ENCODE results near the gene SMAD2.

SMAD2 gene

DNA sequence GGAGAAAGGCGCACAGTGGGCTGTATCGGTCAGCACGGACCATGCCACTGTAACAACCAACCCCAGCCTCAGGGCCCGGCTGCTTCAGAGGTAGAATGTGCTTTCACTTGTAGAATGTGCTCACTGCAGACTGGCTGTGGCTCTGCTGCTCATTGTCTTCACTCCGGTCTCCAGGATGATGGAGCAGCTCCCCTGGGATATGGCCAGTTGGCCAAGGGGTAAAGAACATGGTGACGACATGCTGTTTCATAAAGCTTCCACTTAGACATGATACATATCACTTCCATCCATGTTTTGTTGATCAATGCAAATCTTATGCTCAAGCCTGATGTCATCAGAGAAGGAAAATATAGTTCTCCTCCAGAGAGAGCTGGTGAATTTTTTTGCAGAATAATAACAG is 127.7 kb downstream of the SMAD2 start:
- no peak overlapping the region for H3K4me3 ChIP-seq (ENCODE audit: low read depth, low read length)
- TF ChIP-seq, protein P1, sequence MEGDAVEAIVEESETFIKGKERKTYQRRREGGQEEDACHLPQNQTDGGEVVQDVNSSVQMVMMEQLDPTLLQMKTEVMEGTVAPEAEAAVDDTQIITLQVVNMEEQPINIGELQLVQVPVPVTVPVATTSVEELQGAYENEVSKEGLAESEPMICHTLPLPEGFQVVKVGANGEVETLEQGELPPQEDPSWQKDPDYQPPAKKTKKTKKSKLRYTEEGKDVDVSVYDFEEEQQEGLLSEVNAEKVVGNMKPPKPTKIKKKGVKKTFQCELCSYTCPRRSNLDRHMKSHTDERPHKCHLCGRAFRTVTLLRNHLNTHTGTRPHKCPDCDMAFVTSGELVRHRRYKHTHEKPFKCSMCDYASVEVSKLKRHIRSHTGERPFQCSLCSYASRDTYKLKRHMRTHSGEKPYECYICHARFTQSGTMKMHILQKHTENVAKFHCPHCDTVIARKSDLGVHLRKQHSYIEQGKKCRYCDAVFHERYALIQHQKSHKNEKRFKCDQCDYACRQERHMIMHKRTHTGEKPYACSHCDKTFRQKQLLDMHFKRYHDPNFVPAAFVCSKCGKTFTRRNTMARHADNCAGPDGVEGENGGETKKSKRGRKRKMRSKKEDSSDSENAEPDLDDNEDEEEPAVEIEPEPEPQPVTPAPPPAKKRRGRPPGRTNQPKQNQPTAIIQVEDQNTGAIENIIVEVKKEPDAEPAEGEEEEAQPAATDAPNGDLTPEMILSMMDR (IDR thresholded peaks at IDR 0.05; ENCODE audit: low read depth, low read length) = no peak

DNA sequence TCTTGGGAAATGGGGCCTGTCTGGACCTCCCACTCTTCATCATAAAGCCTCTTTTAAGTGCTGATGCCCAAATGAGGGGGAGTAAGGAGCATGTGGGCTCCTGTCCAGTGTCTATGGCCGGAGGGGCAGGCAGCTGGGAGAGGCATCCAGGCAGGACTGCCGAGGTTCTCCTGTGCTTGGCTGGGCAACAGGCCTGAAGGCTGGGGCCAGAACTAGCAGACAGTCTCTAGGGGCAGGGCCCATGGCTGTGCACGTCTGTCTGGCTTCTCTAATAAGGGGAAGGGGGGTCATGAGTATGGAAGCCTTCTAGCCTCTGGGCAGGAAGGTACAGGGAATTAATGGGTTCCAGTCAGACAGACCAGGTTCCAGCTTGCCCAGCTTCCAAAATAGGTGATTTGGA is 128.6 kb downstream of the SMAD2 start:
- TF ChIP-seq, protein P1 (IDR thresholded peaks at IDR 0.05; ENCODE audit: low read depth, low read length) = no peak

DNA sequence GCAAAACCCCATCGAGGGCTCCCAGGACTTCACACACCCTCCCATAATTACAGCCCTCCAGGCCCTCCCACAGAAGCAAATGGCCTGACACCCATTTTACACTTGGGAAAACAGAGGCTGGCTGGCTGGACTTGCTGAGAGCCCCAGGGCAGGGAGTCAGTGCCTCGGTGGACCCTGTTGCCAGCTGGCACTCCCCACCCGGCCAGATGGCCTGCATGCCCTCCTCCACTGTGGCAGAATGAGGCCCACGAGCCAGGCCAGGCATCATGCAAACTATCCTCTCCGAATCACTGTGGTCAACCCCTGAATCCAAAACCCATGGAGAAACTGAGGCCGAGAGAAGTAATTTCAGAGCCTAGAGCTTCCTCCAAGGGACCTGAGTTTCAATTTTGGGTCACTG is 129.7 kb downstream of the SMAD2 start:
- TF ChIP-seq, protein P1 (IDR thresholded peaks at IDR 0.05; ENCODE audit: low read depth, low read length) = no peak

More for the DNA sequence above, 128.6 kb downstream of the SMAD2 start:
- H3K4me3 ChIP-seq (ENCODE audit: low read depth, low read length) = no peak overlapping the region

DNA sequence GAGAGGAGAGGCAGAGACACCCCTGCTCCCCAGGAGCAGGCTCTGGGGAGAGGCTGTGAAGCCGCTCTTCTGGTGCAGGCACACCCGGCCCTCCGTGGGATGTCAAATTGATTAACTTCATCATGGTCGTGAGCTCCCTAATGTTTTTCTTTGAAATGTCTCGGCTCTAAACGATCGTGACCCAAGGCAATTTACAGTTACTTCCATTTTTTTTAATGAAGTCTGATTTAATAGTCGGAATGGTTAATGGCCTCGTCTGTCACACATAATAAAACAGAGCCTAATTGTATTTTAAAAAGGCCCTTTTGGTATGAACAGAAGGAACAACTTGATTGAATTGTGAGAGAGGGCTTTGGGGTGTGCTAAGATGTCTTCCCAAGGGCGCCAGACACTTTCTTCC is 130.2 kb downstream of the SMAD2 start:
- no peak overlapping the region for H3K4me3 ChIP-seq (ENCODE audit: low read depth, low read length)
- TF ChIP-seq, protein P1 (IDR thresholded peaks at IDR 0.05; ENCODE audit: low read depth, low read length) = no peak

More for the DNA sequence above, 129.7 kb downstream of the SMAD2 start:
- H3K4me3 ChIP-seq (ENCODE audit: low read depth, low read length) = no peak overlapping the region

DNA sequence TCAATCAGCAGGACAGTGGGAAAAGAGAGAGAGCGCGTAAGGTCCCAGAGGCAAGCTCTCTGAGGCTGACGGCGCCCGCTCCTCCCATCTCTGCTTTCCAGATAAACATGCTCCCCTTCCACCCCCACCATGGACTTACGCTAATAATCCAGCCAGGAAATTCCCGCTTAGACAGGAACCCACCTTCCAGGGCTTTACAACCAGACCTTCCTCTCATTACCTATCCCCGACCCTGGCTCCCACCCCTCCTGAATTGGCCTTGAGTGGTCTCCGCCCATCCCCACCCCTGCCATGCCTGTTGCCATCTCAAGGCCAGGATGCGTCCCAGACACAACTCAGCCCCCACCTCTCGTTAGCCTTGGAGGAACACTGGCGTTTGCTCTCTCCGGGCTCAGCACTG is 131.1 kb downstream of the SMAD2 start:
- no peak overlapping the region for H3K4me3 ChIP-seq (ENCODE audit: low read depth, low read length)
- TF ChIP-seq, protein P1 (IDR thresholded peaks at IDR 0.05; ENCODE audit: low read depth, low read length) = no peak

DNA sequence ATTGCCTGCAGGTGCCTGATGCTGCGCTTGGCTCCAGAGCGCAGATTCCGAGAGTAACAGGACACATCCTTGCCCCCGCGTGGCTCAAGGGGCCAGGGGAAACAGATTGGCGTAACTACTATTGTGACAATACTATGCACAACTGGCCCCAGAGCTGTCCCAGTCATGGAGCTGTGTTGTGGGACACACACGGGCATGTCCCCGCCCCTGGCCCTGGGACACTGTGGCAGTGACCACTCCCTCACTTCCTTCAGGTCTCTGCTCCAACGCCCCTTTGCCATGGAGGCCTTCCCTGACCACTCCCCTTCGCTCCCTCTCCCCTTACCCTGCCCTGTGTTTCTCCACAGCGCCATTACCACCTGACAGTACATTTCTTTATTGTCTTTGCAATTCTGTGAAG is 132.1 kb downstream of the SMAD2 start:
- TF ChIP-seq, protein P1 (IDR thresholded peaks at IDR 0.05; ENCODE audit: low read depth, low read length) = no peak
- no peak overlapping the region for H3K4me3 ChIP-seq (ENCODE audit: low read depth, low read length)

DNA sequence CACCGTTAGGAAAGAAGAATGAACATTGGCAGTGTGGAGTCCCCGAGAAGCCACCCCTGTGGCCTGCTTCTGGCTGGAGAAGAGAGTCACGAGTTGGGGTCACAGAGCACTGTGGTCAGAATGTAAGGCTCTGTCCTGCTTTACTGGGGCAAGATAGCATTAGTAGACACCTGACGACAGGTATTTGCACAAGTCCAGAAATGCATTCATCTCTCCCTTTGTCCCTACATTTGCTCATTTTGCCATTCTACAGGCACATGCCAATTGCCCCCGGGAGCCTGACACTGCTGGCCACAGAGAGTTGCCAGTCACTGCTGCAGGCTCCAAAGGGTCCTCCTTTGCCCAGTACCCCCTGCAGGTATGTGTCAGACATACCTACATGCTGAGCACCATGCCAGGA is 133.3 kb downstream of the SMAD2 start:
- TF ChIP-seq, protein P1 (IDR thresholded peaks at IDR 0.05; ENCODE audit: low read depth, low read length) = no peak

More for the DNA sequence above, 133.3 kb downstream of the SMAD2 start:
- H3K4me3 ChIP-seq (ENCODE audit: low read depth, low read length) = no peak overlapping the region
